GM12878 (cell line): Measurements from ENCODE around the gene CFAP61. TPM values are rescaled to one million over a fixed set of nuclear protein-coding genes. Genes with fewer than 3 reads are reported as not detected.

Source experiments
- ATAC-seq: fragments of 200-7000 bp; cut with Tn5 transposase; 3 replicates; pipeline ENCODE4 v1.9.1; 2020; ENCODE audit warnings: mild to moderate bottlenecking, moderate library complexity
- BruUV-seq: library from RNA; stranded (reverse); fragments of 400-500 nt; replicated peaks from 2 replicates; lab custom pipeline; 2021; lab: Mats Ljungman, UMichigan
- CTCF ChIA-PET: fragments of 300-600 bp; sonication (Branson Sonifier 250); formaldehyde crosslinking; extraction: SDS; loops from one replicate; lab custom pipeline; 2021; ENCODE audit warnings: inconsistent platforms; lab: Yijun Ruan, JAX
- POLR2A ChIA-PET: fragments of 350-600 bp; formaldehyde crosslinking; extraction: SDS; loops from one replicate; lab custom pipeline; 2021; ENCODE audit warnings: inconsistent platforms; lab: Charles Lee
- RAD21 ChIA-PET: fragments of 300-600 bp; sonication (Branson Sonifier 250); formaldehyde crosslinking; loops from one replicate; lab custom pipeline; 2023; ENCODE audit warnings: antibody characterized with exemption; ENCODE audit not compliant: unreplicated experiment; lab: Charles Lee
- SMC1A ChIA-PET: fragments of 300-600 bp; sonication (Branson Sonifier 250); formaldehyde crosslinking; loops from one replicate; lab custom pipeline; 2023; ENCODE audit not compliant: unreplicated experiment, uncharacterized antibody; lab: Charles Lee
- DNase-seq: peaks from one replicate; pipeline ENCODE4 v3.0.0-alpha.2; 2011; ENCODE audit warnings: low read depth, low spot score
- FAIRE-seq: peaks from 3 replicates; lab custom pipeline; 2011; peaks lifted over from hg19 to GRCh38; lab: Jason Lieb, UNC
- H2AFZ ChIP-seq: 2 replicates; pipeline ENCODE4 v1.6.0; 2011; ENCODE audit warnings: low read depth, low read length, control low read depth; ENCODE audit not compliant: control insufficient read depth
- H3K27ac ChIP-seq: 2 replicates; pipeline ENCODE4 v1.5.1; 2011; ENCODE audit warnings: control low read depth; ENCODE audit not compliant: control insufficient read depth, insufficient read depth
- H3K27me3 ChIP-seq, 2 experiments: replicated peaks in 1 of 2; 2 replicates each; pipeline versions ENCODE4 v1.6.0 to v1.6.1; 2011; ENCODE audit warnings: low read length in 1 of 2; ENCODE audit not compliant: control insufficient read depth in 2 of 2, insufficient read depth in 2 of 2
- H3K36me3 ChIP-seq, 2 experiments: 2 replicates each; pipeline ENCODE4 v1.5.1; 2011; ENCODE audit warnings: low read length in 1 of 2; ENCODE audit not compliant: control insufficient read depth in 2 of 2, insufficient read depth in 2 of 2
- H3K4me1 ChIP-seq: 2 replicates; pipeline ENCODE4 v1.6.1; 2011; ENCODE audit warnings: mild to moderate bottlenecking, low read length, moderate library complexity, mixed read lengths; ENCODE audit not compliant: control insufficient read depth, insufficient read depth
- H3K4me2 ChIP-seq: 2 replicates; pipeline ENCODE4 v1.6.0; 2011; ENCODE audit warnings: control low read depth; ENCODE audit not compliant: control insufficient read depth, insufficient read depth
- H3K4me3 ChIP-seq: fragments of 200-600 bp; sonication (generic); 2 replicates; pipeline ENCODE4 v1.5.1; 2016
- H3K79me2 ChIP-seq: 2 replicates; pipeline ENCODE4 v1.6.0; 2011; ENCODE audit warnings: low read length; ENCODE audit not compliant: control insufficient read depth, insufficient read depth
- H3K9ac ChIP-seq: 2 replicates; pipeline ENCODE4 v1.8.0; 2011; ENCODE audit warnings: low read length, control low read depth, mixed read lengths; ENCODE audit not compliant: control insufficient read depth, insufficient read depth
- H3K9me3 ChIP-seq: replicated peaks from 3 replicates; pipeline ENCODE4 v1.5.1; 2011; ENCODE audit warnings: mild to moderate bottlenecking, low read length; ENCODE audit not compliant: control insufficient read depth, insufficient read depth
- H4K20me1 ChIP-seq: 2 replicates; pipeline ENCODE4 v1.6.0; 2011; ENCODE audit not compliant: control insufficient read depth, insufficient read depth
- CHD4 ChIP-seq: fragments of 200-600 bp; sonication (generic); IDR thresholded peaks from 2 replicates; pipeline ENCODE4 v1.6.1; 2016; ENCODE audit warnings: mild to moderate bottlenecking
- DPF2 ChIP-seq: fragments of 450-650 bp; IDR thresholded peaks from 2 replicates; pipeline ENCODE4 v1.6.1; 2017; ENCODE audit warnings: mild to moderate bottlenecking
- FOS ChIP-seq: IDR thresholded peaks from 3 replicates; pipeline ENCODE4 v1.6.1; 2011; ENCODE audit warnings: borderline replicate concordance; ENCODE audit not compliant: insufficient read length; ENCODE audit errors: extremely low read depth
- GABPA ChIP-seq: IDR thresholded peaks from 2 replicates; pipeline ENCODE4 v1.6.1; 2014; ENCODE audit warnings: antibody characterized with exemption, low read depth, mild to moderate bottlenecking, inconsistent platforms
- HDGF ChIP-seq: fragments of 450-650 bp; IDR thresholded peaks from 2 replicates; pipeline ENCODE4 v1.6.1; 2016; ENCODE audit warnings: antibody characterized with exemption
- IRF5 ChIP-seq: fragments of 450-650 bp; IDR thresholded peaks from 2 replicates; pipeline ENCODE4 v1.6.1; 2017; ENCODE audit warnings: borderline replicate concordance
- JUNB ChIP-seq: IDR thresholded peaks from 2 replicates; pipeline ENCODE4 v1.6.1; 2016; ENCODE audit warnings: antibody characterized with exemption, mild to moderate bottlenecking
- NFYA ChIP-seq: IDR thresholded peaks from 2 replicates; pipeline ENCODE4 v1.6.1; 2011; ENCODE audit warnings: low read depth, mild to moderate bottlenecking, low read length, improper control_type of control experiment, borderline replicate concordance
- NR2C1 ChIP-seq: fragments of 450-650 bp; IDR thresholded peaks from 2 replicates; pipeline ENCODE4 v1.6.1; 2017; ENCODE audit warnings: antibody characterized with exemption, mild to moderate bottlenecking, moderate library complexity
- PAX5 ChIP-seq: IDR thresholded peaks from 2 replicates; pipeline ENCODE4 v1.6.1; 2011; ENCODE audit warnings: low read depth, low read length, borderline replicate concordance
- RFX5 ChIP-seq: IDR thresholded peaks from 2 replicates; pipeline ENCODE4 v1.6.1; 2011; ENCODE audit warnings: low read depth, low read length, improper control_type of control experiment
- RUNX3 ChIP-seq: IDR thresholded peaks from 2 replicates; pipeline ENCODE4 v1.6.1; 2012; ENCODE audit warnings: low read length, inconsistent platforms
- SIX5 ChIP-seq: IDR thresholded peaks from 2 replicates; pipeline ENCODE4 v1.6.1; 2011; ENCODE audit warnings: mild to moderate bottlenecking, low read depth, low read length, moderate library complexity; ENCODE audit not compliant: severe bottlenecking
- SMAD5 ChIP-seq: IDR thresholded peaks from 2 replicates; pipeline ENCODE4 v1.6.1; 2016; ENCODE audit warnings: antibody characterized with exemption, low read depth
- SREBF2 ChIP-seq: IDR thresholded peaks from 2 replicates; pipeline ENCODE4 v1.6.1; 2012; ENCODE audit warnings: mild to moderate bottlenecking, low read length
- STAT1 ChIP-seq: fragments of 450-650 bp; conservative IDR thresholded peaks from 2 replicates; pipeline ENCODE4 v1.6.1; 2014; ENCODE audit warnings: antibody characterized with exemption, mild to moderate bottlenecking
- in situ Hi-C: fragments of 300-500 bp; cut with MboI; formaldehyde crosslinking; loops from 9 replicates; pipeline ENCODE4 v1.14.3; 2018; ENCODE audit warnings: mixed read lengths
- intact Hi-C: fragments of 100-400 bp; cut with micrococcal nuclease; formaldehyde crosslinking; loops from one replicate; pipeline ENCODE4 v1.14.2; 2022; ENCODE audit not compliant: unreplicated experiment
- polyA plus RNA-seq, 11 experiments: library from polyadenylated mRNA; depleted of rRNA in 4 of 11; unstranded in 6 of 11; stranded (reverse) in 5 of 11; fragments of >200 nt; fragmentation: Nextera tagmentation in 4 of 11; fragmentation: Illumina TruSeq in 1 of 11; extraction: Ambion mirVana in 4 of 11; extraction: Trizol in 1 of 11; gene quantifications; 1 replicate in 1 of 11; 2 replicates in 10 of 11; pipeline versions ENCODE4 v1.2.1 to v1.2.3, GENCODE V29; 2011 to 2016; ENCODE audit warnings: inconsistent platforms in 2 of 11, missing spikeins in 2 of 11, low read depth in 1 of 11
- total RNA-seq, 4 experiments: library from RNA; depleted of rRNA in 3 of 4; stranded (reverse); fragments of >200 nt in 3 of 4; fragmentation: Illumina TruSeq in 1 of 4; extraction: Trizol in 1 of 4; gene quantifications; 2 replicates each; pipeline versions ENCODE4 v1.2.1 to v1.2.3, GENCODE V29; 2013 to 2021
- TF ChIP-seq, protein P1 (sequence below): IDR thresholded peaks from 2 replicates; pipeline ENCODE4 v1.6.1; 2012; ENCODE audit warnings: low read depth, low read length, improper control_type of control experiment

CFAP61 gene
- total and polyA plus RNA-seq, 10 of the 15 experiments (the other 5 are each of a cell fraction or from before 2014, with no cell fraction given): 0.11 to 0.41 (median 0.24) TPM; not detected in 7

DNA sequence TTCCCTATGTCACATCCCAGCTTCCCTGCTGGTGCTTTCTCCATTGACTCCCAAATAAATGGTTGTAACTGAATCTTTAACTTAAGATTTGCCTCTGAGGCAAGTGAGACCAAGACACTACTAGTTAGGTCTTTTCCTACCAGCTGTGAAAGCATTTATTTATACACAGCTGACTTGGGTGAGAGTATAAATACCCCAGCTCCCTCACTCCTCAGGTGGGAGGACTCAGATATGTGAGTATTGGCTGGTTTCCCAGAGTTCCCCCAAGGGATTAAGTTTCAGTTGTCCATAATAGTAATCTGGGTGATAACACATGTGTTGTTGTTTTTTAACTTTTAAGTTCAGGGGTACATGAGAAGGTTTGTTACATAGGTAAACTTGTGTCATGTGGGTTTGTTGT is 49.8 kb downstream of the CFAP61 start:
- FAIRE-seq (no peak), ATAC-seq (no peak), DNase-seq (no peak)
- Histone ChIP-seq H3K9ac (no peak overlapping the region), H3K4me2 (no peak overlapping the region), H3K9me3 (no peaks in the 10 kb centered on the region), H3K79me2 (no peaks in the 10 kb centered on the region), H3K27me3 (peaks cover 0 to 3% of the 10 kb centered on the region in 2 experiments; a peak in 2 of 4 replicates), H2AFZ (no peak overlapping the region), H3K4me1 (no peaks in the 10 kb centered on the region), H3K4me3 (no peak overlapping the region), H4K20me1 (no peaks in the 10 kb centered on the region), H3K36me3 (no peaks in the 10 kb centered on the region), H3K27ac (no peak overlapping the region)
- ChIA-PET POLR2A (no interaction called here), SMC1A (interaction anchor here (1.3 kb wide), 1 partner anchor 35 kb away, joined by 3 read pairs; no protein-coding TSS in a partner anchor), CTCF (interaction anchor here (1.1 kb wide), 1 partner anchor 18 kb away, joined by 3 read pairs; no protein-coding TSS in a partner anchor), RAD21 (no interaction called here)
- BruUV-seq: no TSS peak
- TF ChIP-seq SIX5: no peak
- intact Hi-C loops: no loop called here
- in situ Hi-C loops: no loop called here

DNA sequence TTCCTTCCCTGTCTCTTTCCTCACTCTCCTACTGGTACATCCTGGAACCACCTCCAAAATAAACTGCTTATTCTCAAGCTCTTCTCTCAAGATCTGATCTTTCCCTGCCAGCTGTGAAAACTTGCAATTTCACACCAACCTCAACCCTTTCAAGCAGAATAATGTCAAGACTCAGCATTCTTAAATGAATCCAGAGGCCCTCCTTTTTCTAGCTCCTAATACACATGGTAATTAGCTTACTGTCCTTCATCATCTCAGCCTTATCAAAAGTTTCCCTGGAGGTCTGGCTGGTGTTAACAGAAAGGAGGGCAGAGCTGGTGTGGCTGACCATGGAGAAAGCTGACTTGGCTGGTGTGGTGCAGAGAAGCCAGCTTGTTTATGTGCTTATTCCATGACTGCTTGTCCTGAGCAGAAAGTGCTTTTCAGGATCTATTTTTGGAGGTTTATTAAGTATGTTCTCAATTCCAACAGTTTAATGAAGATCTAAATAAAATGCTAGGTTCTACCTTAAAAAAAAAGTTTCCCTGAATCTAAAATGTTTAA is 50.5 kb downstream of the CFAP61 start:
- H3K4me2 ChIP-seq: no peak overlapping the region
- intact Hi-C loops: no loop called here
- peaks cover 0 to 3% of the 10 kb centered on the region in 2 experiments; a peak in 3 of 4 replicates for H3K27me3 ChIP-seq
- no peak overlapping the region for H2AFZ ChIP-seq
- ChIA-PET CTCF (interaction anchor here (1.1 kb wide), 1 partner anchor 19 kb away, joined by 3 read pairs; no protein-coding TSS in a partner anchor), RAD21 (no interaction called here), SMC1A (interaction anchor here (1.3 kb wide), 1 partner anchor 35 kb away, joined by 3 read pairs; no protein-coding TSS in a partner anchor), POLR2A (no interaction called here)
- TF ChIP-seq RUNX3 (no peak), RFX5 (no peak), SMAD5 (no peak), NR2C1 (no peak), STAT1 (no peak), SREBF2 (no peak), HDGF (no peak), JUNB (no peak), FOS (no peak), CHD4 (no peak), GABPA (no peak), DPF2 (no peak), NFYA (no peak), PAX5 (no peak), IRF5 (no peak)
- TF ChIP-seq, protein P1, sequence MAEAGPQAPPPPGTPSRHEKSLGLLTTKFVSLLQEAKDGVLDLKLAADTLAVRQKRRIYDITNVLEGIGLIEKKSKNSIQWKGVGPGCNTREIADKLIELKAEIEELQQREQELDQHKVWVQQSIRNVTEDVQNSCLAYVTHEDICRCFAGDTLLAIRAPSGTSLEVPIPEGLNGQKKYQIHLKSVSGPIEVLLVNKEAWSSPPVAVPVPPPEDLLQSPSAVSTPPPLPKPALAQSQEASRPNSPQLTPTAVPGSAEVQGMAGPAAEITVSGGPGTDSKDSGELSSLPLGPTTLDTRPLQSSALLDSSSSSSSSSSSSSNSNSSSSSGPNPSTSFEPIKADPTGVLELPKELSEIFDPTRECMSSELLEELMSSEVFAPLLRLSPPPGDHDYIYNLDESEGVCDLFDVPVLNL: no peak
- no peak overlapping the region for H3K27ac ChIP-seq
- no peak overlapping the region for H3K9ac ChIP-seq
- H4K20me1 ChIP-seq: no peaks in the 10 kb centered on the region
- FAIRE-seq: no peak
- H3K4me1 ChIP-seq: no peaks in the 10 kb centered on the region
- no peak for DNase-seq
- no peaks in the 10 kb centered on the region for H3K9me3 ChIP-seq
- no TSS peak for BruUV-seq
- no peak for ATAC-seq
- in situ Hi-C loops: no loop called here
- H3K36me3 ChIP-seq: no peaks in the 10 kb centered on the region
- no peak overlapping the region for H3K4me3 ChIP-seq
- no peaks in the 10 kb centered on the region for H3K79me2 ChIP-seq
